GM12874 (cell line): ENCODE results near the gene SNAPIN.

Experiments used
- CTCF ChIP-seq: IDR thresholded peaks from 2 replicates; pipeline ENCODE4 v1.5.1; 2011; ENCODE audit warnings: low read depth, mild to moderate bottlenecking, control low read depth, low read length, moderate library complexity; ENCODE audit not compliant: insufficient read depth

SNAPIN gene

GRCh38 chr1:153667439-153667838, 8.9 kb downstream of the SNAPIN start:
- no peak for TF ChIP-seq CTCF

- no peak for TF ChIP-seq CTCF
These were observed 11.1 kb downstream of the SNAPIN start for GRCh38 chr1:153669606-153670005.

- no peak for TF ChIP-seq CTCF
These were observed 11.9 kb downstream of the SNAPIN start for GRCh38 chr1:153670257-153670858.

- TF ChIP-seq CTCF, result 0 out of 2 replicates have a peak, but pooled peaks have one; percentile 1
These were observed 12.5 kb downstream of the SNAPIN start, which contains the start of gene ILF2 for GRCh38 chr1:153670859-153671627. ILF2 (minus strand) TSS chr1:153670993; CDS start chr1:153670922, 71 bp downstream.

GRCh38 chr1:153673511-153673910, 15.0 kb downstream of the SNAPIN start:
- no peak for TF ChIP-seq CTCF

- TF ChIP-seq CTCF, result peak; percentile 97
These were observed 19.4 kb downstream of the SNAPIN start for GRCh38 chr1:153677718-153678518.
